BJ (cell line): ENCODE measurements around the gene KRT34. TPM values are rescaled to one million over a fixed set of nuclear protein-coding genes. Genes with fewer than 3 reads are reported as not detected.
A peak's percentile ranks its signal among the peaks of the same experiment; 100 is the strongest.
"Not testable (repeated sequence)": the region's sequence is repeated elsewhere in the genome, so short reads cannot be mapped to it uniquely, and the experiment has no call there.

Source experiments
- CTCF ChIA-PET: fragments of 350-600 bp; formaldehyde crosslinking; extraction: SDS; loops from one replicate; lab custom pipeline; 2021; ENCODE audit warnings: antibody characterized with exemption, inconsistent platforms; lab: Yijun Ruan, JAX
- POLR2A ChIA-PET: fragments of 300-600 bp; sonication (Branson Sonifier 250); formaldehyde crosslinking; extraction: SDS; loops from one replicate; lab custom pipeline; 2021; ENCODE audit warnings: antibody characterized with exemption; lab: Charles Lee
- DNase-seq: peaks from one replicate; pipeline ENCODE4 v3.0.0-alpha.2; 2011; ENCODE audit warnings: low read depth
- H3K27me3 ChIP-seq: 2 replicates; pipeline ENCODE4 v1.6.0; 2011; ENCODE audit warnings: low read length; ENCODE audit not compliant: control insufficient read depth, insufficient read depth
- H3K36me3 ChIP-seq: 2 replicates; pipeline ENCODE4 v1.5.1; 2011; ENCODE audit warnings: low read length; ENCODE audit not compliant: control insufficient read depth, insufficient read depth
- H3K4me3 ChIP-seq: 2 replicates; pipeline ENCODE4 v1.5.1; 2011; ENCODE audit warnings: low read depth, mild to moderate bottlenecking, control low read depth, low read length
- CTCF ChIP-seq: IDR thresholded peaks from 2 replicates; pipeline ENCODE4 v1.5.1; 2011; ENCODE audit warnings: low read depth, mild to moderate bottlenecking, control low read depth, inconsistent platforms, low read length, moderate library complexity; ENCODE audit not compliant: insufficient read depth
- polyA plus RNA-seq: library from polyadenylated mRNA; depleted of rRNA; stranded (reverse); fragments of >200 nt; gene quantifications from 2 replicates; pipeline ENCODE4 v1.2.3, GENCODE V29; 2011

Gene KRT34
- polyA plus RNA-seq, 1 experiment = 156 TPM

- CTCF ChIA-PET = interaction anchor here (1.6 to 2.2 kb wide), 4 partner anchors 114 to 281 kb away, joined by 5 to 7 read pairs (median 6); no protein-coding TSS in a partner anchor
- Histone ChIP-seq H3K4me3 (no peak overlapping the region), H3K36me3 (no peaks in the 10 kb centered on the region; the same call in 1 of the 2 replicates), H3K27me3 (no peaks in the 10 kb centered on the region)
- no peak for TF ChIP-seq CTCF
- no peak for DNase-seq
- POLR2A ChIA-PET = interaction anchor here (0.5 to 0.7 kb wide), 2 partner anchors 21 to 323 kb away, joined by 3 to 4 read pairs; no protein-coding TSS in a partner anchor
These were observed 288 bp upstream of the KRT34 start for GRCh38 chr17:41382394-41382793.

GRCh38 chr17:41380091-41380490, 2.0 kb downstream of the KRT34 start:
- CTCF ChIA-PET = interaction anchor here (1.0 to 2.1 kb wide), 6 partner anchors 10 to 283 kb away, joined by 3 to 6 read pairs (median 4); no protein-coding TSS in a partner anchor
- not testable (repeated sequence) for H3K4me3 ChIP-seq, H3K27me3 ChIP-seq, H3K36me3 ChIP-seq
- DNase-seq = peak; percentile 96
- POLR2A ChIA-PET = interaction anchor here (1.2 kb wide), 1 partner anchor 37 kb away, joined by 6 read pairs; no protein-coding TSS in a partner anchor

GRCh38 chr17:41377546-41377945, 4.6 kb downstream of the KRT34 start:
- Histone ChIP-seq H3K27me3 (no peaks in the 10 kb centered on the region), H3K4me3 (no peak overlapping the region), H3K36me3 (no peaks in the 10 kb centered on the region; the same call in 1 of the 2 replicates)
- TF ChIP-seq CTCF = no peak
- POLR2A ChIA-PET = interaction anchor here (0.6 to 0.7 kb wide), 2 partner anchors 318 to 507 kb away, joined by 4 to 7 read pairs; no protein-coding TSS in a partner anchor
- peak; percentile 83 for DNase-seq
- CTCF ChIA-PET = interaction anchor here (1.6 to 1.7 kb wide), 2 partner anchors 48 to 171 kb away, joined by 5 to 6 read pairs; no protein-coding TSS in a partner anchor

GRCh38 chr17:41369713-41370112, 12.4 kb downstream of the KRT34 start, which contains the start of gene KRT33B:
Gene KRT33B (minus strand): TSS chr17:41369813. CDS start chr17:41369750, 63 bp downstream.
- no peak within 1 kb of the TSS for H3K4me3 ChIP-seq
- no peaks in the 10 kb centered on the region for H3K27me3 ChIP-seq
- H3K36me3 ChIP-seq = no peaks in the 10 kb centered on the region
- TF ChIP-seq CTCF = no peak
- DNase-seq = no peak
- POLR2A ChIA-PET = no interaction called here
- CTCF ChIA-PET = interaction anchor here (1.3 to 2.7 kb wide), 3 partner anchors 21 to 296 kb away, joined by 3 to 7 read pairs (median 6); no protein-coding TSS in a partner anchor

GRCh38 chr17:41369023-41369422, 13.1 kb downstream of the KRT34 start:
- CTCF ChIA-PET = interaction anchor here (1.3 to 2.7 kb wide), 4 partner anchors 8 to 296 kb away, joined by 3 to 7 read pairs (median 4); no protein-coding TSS in a partner anchor
- DNase-seq = no peak
- POLR2A ChIA-PET = no interaction called here
- no peak for TF ChIP-seq CTCF
- Histone ChIP-seq H3K27me3 (no peaks in the 10 kb centered on the region), H3K36me3 (no peaks in the 10 kb centered on the region), H3K4me3 (no peak overlapping the region)
